NCI-H2171 treated with DMSO at 0.1 percent for 48 hours (cell line): ENCODE results near the gene ST6GALNAC3.
A peak's percentile ranks its signal among the peaks of the same experiment; 100 is the strongest.

Experiments used
- DNase-seq: peaks from one replicate; lab custom pipeline; 2025; lab: John Stamatoyannopoulos, UW

The ST6GALNAC3 gene

GRCh38 chr1:76433526-76433925 is 359.0 kb downstream of the ST6GALNAC3 start:
- DNase-seq, result no peak

DNA sequence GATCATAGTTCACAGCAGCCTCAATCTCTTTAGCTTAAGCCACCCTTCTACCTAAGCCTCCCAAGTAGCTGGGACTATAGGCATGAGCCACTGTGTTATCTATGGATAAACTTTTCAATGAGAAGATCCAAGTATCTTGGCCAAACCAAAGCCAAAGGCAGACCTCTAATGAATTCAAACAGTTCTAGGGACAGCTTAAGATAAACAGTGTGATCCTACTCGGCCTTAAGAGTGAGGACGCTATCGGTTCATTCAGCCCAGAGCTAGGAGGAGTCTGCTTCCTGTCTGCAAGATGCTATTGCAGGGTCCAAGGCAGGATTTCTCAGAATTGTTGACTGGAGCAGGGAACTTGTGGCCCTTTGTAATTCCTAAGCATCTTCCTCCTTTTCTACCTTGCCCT is 368.7 kb downstream of the ST6GALNAC3 start:
- DNase-seq, result no peak

GRCh38 chr1:76444773-76445172 is 370.2 kb downstream of the ST6GALNAC3 start:
- no peak for DNase-seq

GRCh38 chr1:76450229-76450628 is 375.7 kb downstream of the ST6GALNAC3 start:
- DNase-seq, result no peak

DNA sequence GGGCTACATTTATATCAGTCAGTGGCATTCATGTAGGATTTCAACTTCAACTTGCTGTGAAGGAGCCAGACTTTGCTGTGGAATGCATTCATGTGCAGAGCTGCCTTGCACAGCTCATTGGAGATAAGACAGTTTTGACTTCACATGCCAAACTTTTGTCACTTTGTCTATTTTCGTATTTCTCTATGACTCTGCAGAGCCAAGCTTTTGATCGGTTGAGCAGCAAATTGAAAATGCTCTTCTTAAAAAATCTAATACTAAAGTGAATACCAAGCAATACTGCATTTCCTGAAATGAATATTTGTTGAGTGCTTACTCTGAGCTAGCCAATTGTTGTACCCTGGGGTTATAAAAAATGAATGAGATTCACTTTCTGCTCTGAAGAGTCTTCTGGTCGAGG is 388.7 kb downstream of the ST6GALNAC3 start:
- no peak for DNase-seq

GRCh38 chr1:76463849-76464248 is 389.3 kb downstream of the ST6GALNAC3 start:
- DNase-seq, result no peak

- no peak for DNase-seq
Observed at GRCh38 chr1:76465030-76465429, 390.5 kb downstream of the ST6GALNAC3 start.

DNA sequence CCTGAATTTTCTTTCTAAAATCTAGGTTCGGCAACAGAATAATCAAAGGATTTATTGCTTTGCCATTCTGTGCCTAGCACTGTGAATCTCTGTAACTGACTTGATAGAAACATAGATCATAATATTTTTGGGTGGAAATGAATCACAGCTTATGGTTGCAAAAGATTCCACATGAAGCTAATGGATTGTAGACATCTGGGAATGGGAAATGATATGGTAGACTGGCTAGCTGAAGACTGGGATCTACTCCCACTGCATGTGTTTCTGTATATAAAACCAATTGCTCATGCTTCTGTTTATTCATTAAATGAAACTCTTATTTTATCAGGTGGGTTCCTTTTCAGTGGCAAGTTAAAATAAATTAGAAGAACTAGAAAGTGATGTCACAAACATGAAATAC is 395.6 kb downstream of the ST6GALNAC3 start:
- no peak for DNase-seq

DNA sequence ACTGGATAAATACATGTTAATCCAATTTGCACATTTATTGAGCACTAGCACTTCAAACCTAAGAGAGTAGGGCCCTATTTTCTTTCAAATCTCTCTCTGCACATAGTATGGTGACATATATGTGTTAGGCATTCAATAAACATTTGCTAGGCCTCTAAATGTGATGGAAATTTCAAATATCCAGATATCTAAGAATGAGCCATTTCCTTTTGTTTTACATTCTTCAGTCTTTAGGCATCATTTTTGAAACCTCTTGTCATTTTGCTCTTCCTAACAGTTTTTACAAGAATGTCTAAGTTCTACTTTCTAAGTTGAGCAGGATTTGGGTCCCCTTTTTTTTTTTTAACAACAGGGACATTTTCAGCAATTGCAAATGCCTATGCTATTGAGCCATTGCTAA is 397.0 kb downstream of the ST6GALNAC3 start:
- no peak for DNase-seq

- no peak for DNase-seq
Observed at GRCh38 chr1:76473591-76473990, 399.0 kb downstream of the ST6GALNAC3 start.

GRCh38 chr1:76474922-76475321 is 400.4 kb downstream of the ST6GALNAC3 start:
- DNase-seq, result no peak

- DNase-seq, result no peak
Observed at GRCh38 chr1:76477156-76477555, 402.6 kb downstream of the ST6GALNAC3 start.

DNA sequence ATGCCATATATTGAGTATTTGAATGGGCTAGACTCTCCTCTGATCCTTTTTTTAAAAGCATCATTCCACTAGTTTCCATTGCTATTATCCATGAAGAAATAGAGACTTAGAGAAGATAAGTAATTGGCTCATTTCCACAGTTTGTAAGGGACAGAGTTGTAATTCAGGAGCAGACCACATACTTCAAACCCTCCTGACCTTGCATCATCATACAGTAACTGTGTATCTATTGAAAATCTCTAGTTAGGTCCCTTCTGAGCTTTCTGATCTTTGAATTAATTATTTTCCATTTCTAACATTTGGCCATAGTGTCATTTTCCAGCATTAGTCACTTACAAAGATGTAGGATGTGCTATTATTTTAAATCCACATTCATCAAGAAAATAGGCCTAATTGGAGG is 406.3 kb downstream of the ST6GALNAC3 start:
- no peak for DNase-seq

GRCh38 chr1:76481672-76482071 is 407.1 kb downstream of the ST6GALNAC3 start:
- no peak for DNase-seq

GRCh38 chr1:76482272-76482671 is 407.7 kb downstream of the ST6GALNAC3 start:
- no peak for DNase-seq

DNA sequence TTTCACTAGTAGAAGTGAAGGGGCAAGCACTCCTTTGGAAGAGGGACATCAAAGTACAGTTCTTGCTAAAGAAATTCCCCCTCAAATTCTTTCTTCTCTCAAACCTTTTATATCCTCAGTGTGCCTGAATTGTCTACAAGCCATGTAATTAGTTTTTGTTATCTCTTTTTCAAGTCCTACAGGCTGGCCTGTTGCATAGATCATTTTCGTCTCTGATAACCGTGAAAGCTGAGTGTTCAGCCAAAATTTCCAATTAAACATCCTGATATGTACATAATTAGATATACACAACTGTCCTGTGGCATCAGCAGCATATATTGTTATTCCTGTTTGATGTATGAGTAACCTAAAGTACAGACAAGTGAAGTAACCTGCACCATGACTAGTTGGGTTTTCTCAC is 417.2 kb downstream of the ST6GALNAC3 start:
- DNase-seq, result no peak

GRCh38 chr1:76492752-76493430 is 418.3 kb downstream of the ST6GALNAC3 start:
- DNase-seq, result no peak

GRCh38 chr1:76494807-76495206 is 420.3 kb downstream of the ST6GALNAC3 start:
- no peak for DNase-seq

DNA sequence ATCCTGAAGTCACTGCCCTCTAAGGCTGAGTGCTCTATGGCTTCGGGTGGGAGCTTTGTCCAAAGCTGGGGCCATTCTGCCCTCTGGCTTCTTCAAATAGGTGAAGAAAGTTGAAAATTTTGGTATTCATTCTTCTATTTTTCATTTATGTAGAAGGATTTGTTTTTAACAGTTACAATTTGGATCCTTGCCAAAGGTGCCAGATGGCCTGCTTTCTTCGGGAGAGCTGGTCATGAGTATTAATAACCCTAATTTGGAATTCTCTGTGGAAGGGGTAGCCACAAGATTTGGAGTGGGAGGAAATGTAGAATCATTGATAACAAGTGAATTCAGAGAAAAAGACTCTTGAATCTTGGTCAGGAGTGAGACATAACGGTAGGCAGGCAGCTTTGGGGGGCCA is 422.3 kb downstream of the ST6GALNAC3 start:
- peak; percentile 68 for DNase-seq

GRCh38 chr1:76500116-76500515 is 425.6 kb downstream of the ST6GALNAC3 start:
- DNase-seq, result peak; percentile 22

DNA sequence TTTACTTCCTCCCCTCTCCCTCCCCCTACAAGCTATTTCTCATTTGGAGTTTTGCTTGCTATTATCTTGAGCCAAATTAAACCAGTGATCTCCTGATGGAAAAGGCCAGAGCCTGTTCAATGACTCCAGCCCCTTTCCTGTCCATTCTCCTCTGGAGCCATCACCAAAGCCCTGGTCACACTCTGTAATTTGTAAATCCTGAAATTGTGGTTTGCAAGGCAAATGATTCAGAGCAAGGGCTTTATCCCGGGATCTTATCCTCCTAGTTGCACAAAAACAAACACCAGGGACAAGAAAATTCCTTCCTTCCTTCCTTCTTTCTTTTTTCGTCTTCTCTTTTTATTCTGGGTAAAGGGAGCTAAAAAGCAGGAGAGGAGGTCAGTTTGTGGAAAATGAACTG is 426.6 kb downstream of the ST6GALNAC3 start:
- DNase-seq, result no peak

DNA sequence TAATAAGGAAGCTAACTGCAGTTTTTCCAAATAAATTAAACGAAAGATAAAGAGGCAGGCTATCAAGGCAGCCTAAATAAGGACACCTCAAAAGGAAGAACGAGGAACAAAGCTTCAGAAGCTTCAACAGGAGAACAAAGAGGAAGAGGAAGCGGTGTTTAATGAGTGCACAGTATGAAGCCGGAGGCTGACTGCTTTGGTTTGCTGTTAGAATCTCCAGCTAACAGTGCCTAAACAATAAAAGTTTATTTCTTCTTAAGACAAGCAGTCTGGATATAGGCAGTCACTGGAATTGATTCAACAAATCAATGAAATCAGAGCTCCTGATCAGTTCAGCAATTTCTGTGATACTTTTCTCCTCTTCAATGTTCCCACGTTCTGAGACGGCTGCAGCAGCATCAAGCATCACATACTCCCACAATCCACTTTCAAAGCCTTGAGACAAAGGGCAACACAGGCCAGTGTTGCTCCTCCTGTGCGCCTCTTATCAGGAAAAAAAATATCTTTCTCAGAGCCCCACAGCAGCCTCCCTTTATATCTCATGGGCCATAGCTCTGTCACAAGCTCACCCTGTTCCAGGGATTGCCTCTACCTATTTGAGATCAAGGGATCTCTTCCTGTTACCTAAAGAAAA is 427.2 kb downstream of the ST6GALNAC3 start:
- no peak for DNase-seq

DNA sequence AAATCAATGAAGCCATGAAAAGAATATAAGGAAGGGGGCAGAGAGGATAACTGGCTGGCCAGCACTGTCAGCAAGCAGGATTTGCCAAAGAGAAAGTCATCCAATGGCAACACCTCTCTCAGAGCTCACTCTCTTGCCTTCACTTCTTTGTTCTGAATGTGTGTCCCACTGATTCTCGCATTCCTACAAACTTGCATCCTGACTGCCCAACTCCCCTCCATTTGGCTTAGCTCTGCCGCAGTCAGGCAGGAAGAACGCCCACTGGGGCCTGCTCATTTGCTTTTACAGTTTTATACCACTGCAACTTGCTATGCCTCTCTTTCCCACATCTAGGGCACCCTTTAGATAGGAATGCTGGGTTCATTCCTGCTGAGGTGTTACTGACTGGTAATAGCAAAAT is 428.6 kb downstream of the ST6GALNAC3 start:
- DNase-seq, result no peak

DNA sequence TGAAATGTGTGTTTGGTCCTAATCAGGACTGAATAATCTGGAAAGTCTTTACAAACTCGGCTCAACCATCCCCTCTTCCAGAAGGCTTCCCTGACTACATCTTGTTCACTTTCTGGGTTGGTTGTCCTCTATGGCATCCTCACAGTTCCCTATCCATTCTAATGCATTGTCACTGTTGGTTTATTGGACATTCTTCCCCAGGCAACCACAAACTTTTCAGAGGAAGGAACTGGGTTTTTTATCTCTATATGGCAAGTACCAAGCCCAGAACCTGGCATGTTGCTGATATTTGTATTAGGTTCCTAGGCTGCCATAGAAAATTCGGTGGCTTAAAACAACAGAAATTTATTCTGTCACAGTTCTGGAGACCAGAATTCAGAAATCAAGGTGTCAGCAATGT is 429.2 kb downstream of the ST6GALNAC3 start:
- no peak for DNase-seq
